Lung (tissue), 12 donors: ENCODE results near the gene TRAPPC12. TPM values are rescaled to one million over a fixed set of nuclear protein-coding genes. Genes with fewer than 3 reads are reported as not detected.

Experiments used
- ATAC-seq: fragments of 200-7000 bp; cut with Tn5 transposase; one replicate; pipeline ENCODE4 v1.9.1; 2020; ENCODE audit warnings: moderate number of reproducible peaks; ENCODE audit not compliant: insufficient read depth, low FRiP score
- DNase-seq, 3 donors: peaks; one replicate each; pipeline ENCODE4 v3.0.0-alpha.2; 2013 to 2017
- H3K27ac ChIP-seq, 2 donors: one replicate each; pipeline ENCODE4 v1.5.1; 2013; ENCODE audit warnings: mild to moderate bottlenecking in 2 of 2, moderate library complexity in 2 of 2, control low read depth in 1 of 2, inconsistent platforms in 1 of 2, low read depth in 1 of 2, low read length in 1 of 2
- H3K27me3 ChIP-seq, 3 donors: one replicate each; pipeline ENCODE4 v1.5.1; 2013; ENCODE audit warnings: low read length in 2 of 3; ENCODE audit not compliant: control insufficient read depth in 3 of 3, insufficient read depth in 3 of 3
- H3K36me3 ChIP-seq, 4 donors: one replicate each; pipeline ENCODE4 v1.5.1; 2013; ENCODE audit warnings: low read length in 4 of 4, mild to moderate bottlenecking in 1 of 4, moderate library complexity in 1 of 4; ENCODE audit not compliant: control insufficient read depth in 4 of 4, insufficient read depth in 4 of 4
- H3K4me1 ChIP-seq, 5 donors: one replicate each; pipeline ENCODE4 v1.5.1; 2013; ENCODE audit warnings: low read length in 5 of 5, mild to moderate bottlenecking in 2 of 5, moderate library complexity in 1 of 5; ENCODE audit not compliant: control insufficient read depth in 5 of 5, insufficient read depth in 5 of 5
- H3K4me3 ChIP-seq: one replicate; pipeline ENCODE4 v1.5.1; 2013; ENCODE audit warnings: mild to moderate bottlenecking, control low read depth, moderate library complexity
- H3K9ac ChIP-seq, 2 donors: one replicate each; pipeline ENCODE4 v1.5.1; 2013; ENCODE audit warnings: low read length in 2 of 2, control low read depth in 1 of 2; ENCODE audit not compliant: insufficient read depth in 1 of 2
- H3K9me3 ChIP-seq, 4 donors: one replicate each; pipeline ENCODE4 v1.5.1; 2013; ENCODE audit warnings: low read length in 3 of 4, mild to moderate bottlenecking in 1 of 4, moderate library complexity in 1 of 4; ENCODE audit not compliant: control insufficient read depth in 4 of 4, insufficient read depth in 3 of 4
- CTCF ChIP-seq: IDR thresholded peaks from 2 replicates; pipeline ENCODE4 v1.5.1; 2012; ENCODE audit warnings: mild to moderate bottlenecking; ENCODE audit errors: control extremely low read depth, extremely low read depth
- WGBS, 2 donors: extraction: QIAGEN DNeasy Blood & Tissue Kit; methylation state at CpG; one replicate each; pipeline ENCODE4 v1.1.7; 2013; 5-methylcytosine and 5-hydroxymethylcytosine counted together
- polyA plus RNA-seq, 2 donors: library from polyadenylated mRNA; stranded (reverse); fragments of 200-250 nt; gene quantifications; one replicate each; pipeline ENCODE4 v1.2.1, GENCODE V29; 2013
- total RNA-seq, 2 donors: library from RNA; depleted of rRNA in 1 of 2; stranded (reverse); fragments of >200 nt in 1 of 2; gene quantifications; one replicate each; pipeline ENCODE4 v1.2.1, GENCODE V29; 2014 to 2021
- donor health status: control.
- donor health status: control.
- donor health status: Bipolar disorder and iron deficiency.
- donor health status: healthy.
- donor health status: DM: yes; HTN: yes; CAD: no.

Gene TRAPPC12
- total and polyA plus RNA-seq, 4 donors, result 49.9 to 117 (median 91.0) TPM

DNA sequence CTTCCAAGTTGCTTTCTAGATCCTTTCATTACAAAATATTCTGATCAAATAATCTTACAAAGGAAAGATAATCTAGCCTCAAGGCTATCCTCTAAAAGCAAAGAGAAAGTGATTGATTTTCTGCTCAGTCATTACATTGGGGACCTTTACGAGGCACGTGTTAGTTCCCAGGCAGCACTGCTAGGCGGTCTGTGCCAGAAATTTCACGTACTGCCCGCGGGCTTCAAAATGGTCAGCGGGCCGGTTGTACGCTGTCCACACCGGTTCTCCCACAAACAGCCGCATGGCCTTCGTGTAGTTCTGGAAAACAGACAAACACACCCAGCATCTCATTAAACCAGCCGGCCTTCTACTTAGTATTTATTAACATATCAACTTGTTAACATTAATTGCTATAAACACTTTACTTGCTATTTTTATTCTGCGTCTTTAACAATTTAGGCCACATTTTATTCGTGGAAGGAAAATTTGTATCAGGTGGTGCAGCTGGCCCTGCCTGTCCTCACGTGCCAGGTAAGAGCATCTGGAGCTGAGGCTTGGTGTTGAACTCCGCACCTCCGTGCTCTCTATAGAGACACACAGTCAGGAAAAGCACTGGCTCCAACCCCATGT is 119.4 kb downstream of the TRAPPC12 start:
- DNase-seq (no peak), ATAC-seq (no peak)
- TF ChIP-seq CTCF, result no peak
- Histone ChIP-seq H3K4me3 (no peak overlapping the region), H3K9me3 (peaks cover 0 to 2% (median under 1%) of the 10 kb centered on the region in 4 donors), H3K36me3 (peaks cover 9 to 36% (median 17%) of the 10 kb centered on the region in 4 donors), H3K27me3 (peaks cover 0 to 2% (median 0%) of the 10 kb centered on the region in 3 donors), H3K4me1 (no peaks in the 10 kb centered on the region), H3K27ac (no peak overlapping the region), H3K9ac (no peak overlapping the region)
- WGBS, 2 donors, result 97 to 98% methylated on average over 18 of the region's 18 CpGs

GRCh38 chr2:3500326-3500899 is 120.9 kb downstream of the TRAPPC12 start:
- no peak for TF ChIP-seq CTCF
- ATAC-seq (no peak), DNase-seq (no peak)
- H3K27me3 ChIP-seq, result peaks cover 0 to 2% (median 0%) of the 10 kb centered on the region in 3 donors
- H3K4me3 ChIP-seq, result no peak overlapping the region
- 95 to 97% methylated on average over 32 to 34 of the region's 34 CpGs for WGBS, 2 donors
- no peak overlapping the region for H3K27ac ChIP-seq
- no peaks in the 10 kb centered on the region for H3K4me1 ChIP-seq
- H3K9ac ChIP-seq, result no peak overlapping the region
- peaks cover 0 to 2% (median under 1%) of the 10 kb centered on the region in 4 donors for H3K9me3 ChIP-seq
- H3K36me3 ChIP-seq, result peaks cover 9 to 43% (median 19%) of the 10 kb centered on the region in 4 donors

DNA sequence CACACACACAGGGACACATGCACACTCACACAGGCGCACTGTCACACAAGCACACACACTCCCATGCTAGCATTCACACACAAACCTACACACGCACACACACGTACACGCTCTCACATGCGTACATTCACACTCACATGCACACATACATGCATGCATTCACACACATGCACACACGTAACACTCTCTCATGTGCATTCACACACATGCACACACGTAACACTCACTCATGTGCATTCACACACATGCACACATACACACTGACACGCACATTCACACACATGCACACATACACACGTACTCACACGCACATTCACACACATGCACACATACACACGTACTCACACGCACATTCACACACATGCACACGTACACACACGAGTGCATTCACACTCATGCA is 123.6 kb downstream of the TRAPPC12 start:
- Histone ChIP-seq H3K27ac (no peak overlapping the region), H3K27me3 (peaks cover 0 to 2% (median 0%) of the 10 kb centered on the region in 3 donors), H3K9ac (peak overlapping the region in 1 of 2 donors; percentile 34), H3K9me3 (peaks cover 0 to 2% (median under 1%) of the 10 kb centered on the region in 4 donors), H3K4me1 (no peaks in the 10 kb centered on the region), H3K4me3 (no peak overlapping the region), H3K36me3 (peaks cover 7 to 36% (median 19%) of the 10 kb centered on the region in 4 donors)
- no peak for ATAC-seq
- 92 to 95% methylated on average over 14 of the region's 14 CpGs for WGBS, 2 donors
- no peak for DNase-seq
- no peak for TF ChIP-seq CTCF
